K562 (cell line): ENCODE data around the gene KASH5. TPM values are rescaled to one million over a fixed set of nuclear protein-coding genes. Genes with fewer than 3 reads are reported as not detected.

Source experiments
- DMBX1 ChIP-seq: fragments of 250-450 bp; sonication (Bioruptor Pico); IDR thresholded peaks from 2 replicates; pipeline ENCODE4 v1.8.0; 2022; ENCODE audit warnings: inconsistent platforms, mild to moderate bottlenecking, moderate library complexity, borderline replicate concordance
- EHMT2 ChIP-seq: fragments of 450-650 bp; IDR thresholded peaks from 2 replicates; pipeline ENCODE4 v1.6.1; 2018; ENCODE audit warnings: antibody characterized with exemption
- GABPB1 ChIP-seq: sonication (generic); formaldehyde crosslinking; IDR thresholded peaks from 2 replicates; pipeline ENCODE4 v1.8.0; 2022; ENCODE audit warnings: mild to moderate bottlenecking, missing genetic modification reagents
- HIVEP1 ChIP-seq: fragments of 250-450 bp; sonication (Bioruptor Pico); IDR thresholded peaks from 2 replicates; pipeline ENCODE4 v1.4.0; 2020; ENCODE audit warnings: mild to moderate bottlenecking
- OTX1 ChIP-seq: fragments of 450-650 bp; formaldehyde crosslinking; IDR thresholded peaks from 2 replicates; pipeline ENCODE4 v1.4.0; 2022; ENCODE audit warnings: mild to moderate bottlenecking
- PCBP1 ChIP-seq: fragments of 200-400 bp; formaldehyde crosslinking; IDR thresholded peaks from 2 replicates; pipeline ENCODE4 v1.6.1; 2018; ENCODE audit warnings: mild to moderate bottlenecking, low read depth, low read length; ENCODE audit not compliant: poor library complexity, severe bottlenecking
- RREB1 ChIP-seq: fragments of 250-450 bp; sonication (Bioruptor Pico); IDR thresholded peaks from 2 replicates; pipeline ENCODE4 v1.4.0; 2020
- SMAD4 ChIP-seq: fragments of 250-450 bp; sonication (Bioruptor Pico); conservative IDR thresholded peaks from 2 replicates; pipeline ENCODE4 v1.8.0; 2021; ENCODE audit warnings: inconsistent platforms, mild to moderate bottlenecking, moderate library complexity
- STAT6 ChIP-seq: sonication (generic); formaldehyde crosslinking; IDR thresholded peaks from 2 replicates; pipeline ENCODE4 v1.8.1; 2023; ENCODE audit warnings: mild to moderate bottlenecking, missing genetic modification reagents
- ZBTB9 ChIP-seq: fragments of 450-650 bp; formaldehyde crosslinking; IDR thresholded peaks from 2 replicates; pipeline ENCODE4 v1.4.0; 2020; ENCODE audit warnings: mild to moderate bottlenecking, moderate library complexity
- ZNF23 ChIP-seq: fragments of 250-450 bp; sonication (Bioruptor Pico); IDR thresholded peaks from 2 replicates; pipeline ENCODE4 v1.4.0; 2020; ENCODE audit warnings: mild to moderate bottlenecking
- ZNF584 ChIP-seq: fragments of 200-800 bp; sonication (Bioruptor generic); IDR thresholded peaks from 2 replicates; pipeline ENCODE4 v1.6.1; 2016; ENCODE audit warnings: low read depth, mild to moderate bottlenecking, missing genetic modification characterization, missing compliant biosample characterization
- polyA plus RNA-seq, 8 experiments: library from polyadenylated mRNA; depleted of rRNA in 4 of 8; stranded (reverse) in 5 of 8; unstranded in 3 of 8; fragments of >200 nt; fragmentation: Nextera tagmentation in 2 of 8; fragmentation: Illumina TruSeq in 1 of 8; extraction: Ambion mirVana in 2 of 8; extraction: Trizol in 1 of 8; gene quantifications; 2 replicates each; pipeline versions ENCODE4 v1.2.1 to v1.2.3, GENCODE V29; 2011 to 2014; ENCODE audit warnings: inconsistent platforms in 1 of 8, missing spikeins in 1 of 8
- total RNA-seq, 7 experiments: library from RNA; depleted of rRNA in 6 of 7; stranded (reverse); fragments of >200 nt in 6 of 7; fragmentation: Illumina TruSeq in 2 of 7; extraction: Trizol in 2 of 7; gene quantifications; 2 replicates each; pipeline versions ENCODE4 v1.2.1 to v1.2.3, GENCODE V29; 2011 to 2021; ENCODE audit warnings: low replicate concordance in 1 of 7

KASH5 gene
- total and polyA plus RNA-seq, 9 of the 15 experiments (the other 6 are each of a cell fraction or from before 2014, with no cell fraction given) = 0.07 to 0.84 (median 0.34) TPM; not detected in 1

GRCh38 chr19:49409441-49410029 is 21.5 kb downstream of the KASH5 start (continued):
- peak; percentile 74 for TF ChIP-seq SMAD4 (CRISPR knock-in tag)
- TF ChIP-seq ZNF23 (CRISPR knock-in tag) = no peak
- peak; percentile 30; the same call in 1 of the 2 replicates for TF ChIP-seq OTX1
- TF ChIP-seq ZBTB9 = 0 out of 2 replicates have a peak, but pooled peaks have one; percentile 38
- TF ChIP-seq HIVEP1 (CRISPR knock-in tag) = no peak
- no peak for TF ChIP-seq STAT6 (CRISPR knock-in tag)
- 0 out of 2 replicates have a peak, but pooled peaks have one; percentile 14 for TF ChIP-seq ZNF584 (CRISPR knock-in tag)
- TF ChIP-seq GABPB1 (CRISPR knock-in tag) = peak; percentile 29; the same call in 1 of the 2 replicates
- TF ChIP-seq DMBX1 (CRISPR knock-in tag) = peak; percentile 70
- peak; percentile 60; the same call in 1 of the 2 replicates for TF ChIP-seq RREB1 (CRISPR knock-in tag)
- TF ChIP-seq EHMT2 = peak; percentile 34; the same call in 1 of the 2 replicates
- TF ChIP-seq PCBP1 = no peak
